Measurements from ENCODE around the gene ANKRD63.

Gene ANKRD63

GRCh38 chr15:40282869-40283614 lies at the start of gene ANKRD63:
Gene ANKRD63 (minus strand): TSS chr15:40283064. CDS start chr15:40282586, 478 bp downstream.
- DNase-seq, result no peak

- no peak for DNase-seq
Measured at GRCh38 chr15:40332113-40332781, 49.4 kb upstream of the ANKRD63 start.

- no peak for DNase-seq
Measured at GRCh38 chr15:40331637-40332036, 48.8 kb upstream of the ANKRD63 start.

- DNase-seq, result no peak
Measured at GRCh38 chr15:40331026-40331425, 48.2 kb upstream of the ANKRD63 start.

GRCh38 chr15:40330368-40330836 lies 47.5 kb upstream of the ANKRD63 start:
- no peak for DNase-seq

- no peak for DNase-seq
Measured at GRCh38 chr15:40329804-40330203, 46.9 kb upstream of the ANKRD63 start.

- DNase-seq, result no peak
Measured at GRCh38 chr15:40328751-40329150, 45.9 kb upstream of the ANKRD63 start.

- no peak for DNase-seq
Measured at GRCh38 chr15:40328176-40328575, 45.3 kb upstream of the ANKRD63 start.

- no peak for DNase-seq
Measured at GRCh38 chr15:40327457-40327856, 44.6 kb upstream of the ANKRD63 start.

GRCh38 chr15:40325700-40326099 lies 42.8 kb upstream of the ANKRD63 start:
- no peak for DNase-seq

GRCh38 chr15:40325188-40325587 lies 42.3 kb upstream of the ANKRD63 start:
- no peak for DNase-seq

- peak; percentile 51 for DNase-seq
Measured at GRCh38 chr15:40323953-40324937, 41.4 kb upstream of the ANKRD63 start.

GRCh38 chr15:40323239-40323952 lies 40.5 kb upstream of the ANKRD63 start, which contains the start of gene INAFM2:
Gene INAFM2 (plus strand): TSS chr15:40323692. CDS start chr15:40324056, 364 bp downstream.
- peak; percentile 93 for DNase-seq

GRCh38 chr15:40322531-40323238 lies 39.8 kb upstream of the ANKRD63 start:
- DNase-seq, result peak; percentile 62

- DNase-seq, result no peak
Measured at GRCh38 chr15:40320931-40321371, 38.1 kb upstream of the ANKRD63 start.

- DNase-seq, result no peak
Measured at GRCh38 chr15:40320409-40320808, 37.5 kb upstream of the ANKRD63 start.

GRCh38 chr15:40317580-40317979 lies 34.7 kb upstream of the ANKRD63 start:
- DNase-seq, result no peak

GRCh38 chr15:40316931-40317330 lies 34.1 kb upstream of the ANKRD63 start:
- DNase-seq, result no peak

- no peak for DNase-seq
Measured at GRCh38 chr15:40314723-40315276, 31.9 kb upstream of the ANKRD63 start.

- DNase-seq, result no peak
Measured at GRCh38 chr15:40313531-40314398, 30.9 kb upstream of the ANKRD63 start.

Data from right forelimb (tissue), 1 donor.